Chondrocyte (in vitro differentiated cells): ENCODE measurements around the gene EEF2K. TPM values are rescaled to one million over a fixed set of nuclear protein-coding genes. Genes with fewer than 3 reads are reported as not detected.

Source experiments
- DNase-seq: peaks from one replicate; pipeline ENCODE4 v3.0.0; 2021; ENCODE audit warnings: mixed read lengths, low spot score
- H3K27ac Mint-ChIP-seq: one replicate; pipeline ENCODE4 v1.8.0; 2021; ENCODE audit warnings: mild to moderate bottlenecking, moderate library complexity, mixed read lengths; ENCODE audit not compliant: unreplicated experiment
- H3K27me3 Mint-ChIP-seq: 2 replicates; pipeline ENCODE4 v1.8.0; 2021; ENCODE audit warnings: low read depth, mixed read lengths
- H3K36me3 Mint-ChIP-seq: 2 replicates; pipeline ENCODE4 v1.8.0; 2021; ENCODE audit warnings: low read depth, mixed read lengths
- H3K4me1 Mint-ChIP-seq: 2 replicates; pipeline ENCODE4 v1.8.0; 2021; ENCODE audit warnings: low read depth, mild to moderate bottlenecking, mixed read lengths
- H3K4me3 Mint-ChIP-seq: one replicate; pipeline ENCODE4 v1.8.0; 2021; ENCODE audit warnings: mild to moderate bottlenecking, moderate library complexity, mixed read lengths; ENCODE audit not compliant: unreplicated experiment
- H3K9me3 Mint-ChIP-seq: 2 replicates; pipeline ENCODE4 v1.8.0; 2021; ENCODE audit warnings: low read depth, mixed read lengths
- total RNA-seq: library from RNA; stranded (reverse); gene quantifications from 3 replicates; pipeline ENCODE4 v1.2.1, GENCODE V29; 2021
- TF ChIP-seq, protein P1 (sequence below): fragments of 200-600 bp; sonication (generic); IDR thresholded peaks from 2 replicates; pipeline ENCODE4 v1.5.0; 2021; ENCODE audit warnings: antibody characterized with exemption, mild to moderate bottlenecking, moderate library complexity

Gene EEF2K
- total RNA-seq, 1 donor from 2014 or later = 32.6 TPM

DNA sequence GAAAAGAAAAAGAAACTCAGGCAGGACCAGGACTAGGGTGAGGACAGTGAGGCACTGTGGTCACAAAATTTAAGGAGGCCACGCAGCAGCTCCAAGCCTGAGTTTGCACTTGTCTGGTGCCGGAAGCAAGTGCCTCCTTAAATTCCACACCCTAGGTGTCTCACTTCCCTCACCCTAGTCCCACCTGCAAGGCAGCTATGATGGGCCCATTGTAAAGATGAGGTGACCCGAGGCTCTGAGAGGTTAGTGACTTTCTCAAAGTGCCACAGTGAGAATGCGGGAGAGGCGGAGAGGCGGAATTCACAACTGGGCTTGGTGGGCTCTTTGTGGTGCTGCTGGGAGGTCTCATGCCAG, 21.5 kb upstream of the EEF2K start:
- no peak for DNase-seq
- no peaks in the 10 kb centered on the region for H3K9me3 Mint-ChIP-seq
- H3K36me3 Mint-ChIP-seq = no peaks in the 10 kb centered on the region
- no peak overlapping the region for H3K4me3 Mint-ChIP-seq
- no peak overlapping the region for H3K27ac Mint-ChIP-seq
- peaks cover 8% of the 10 kb centered on the region for H3K4me1 Mint-ChIP-seq
- TF ChIP-seq, protein P1, sequence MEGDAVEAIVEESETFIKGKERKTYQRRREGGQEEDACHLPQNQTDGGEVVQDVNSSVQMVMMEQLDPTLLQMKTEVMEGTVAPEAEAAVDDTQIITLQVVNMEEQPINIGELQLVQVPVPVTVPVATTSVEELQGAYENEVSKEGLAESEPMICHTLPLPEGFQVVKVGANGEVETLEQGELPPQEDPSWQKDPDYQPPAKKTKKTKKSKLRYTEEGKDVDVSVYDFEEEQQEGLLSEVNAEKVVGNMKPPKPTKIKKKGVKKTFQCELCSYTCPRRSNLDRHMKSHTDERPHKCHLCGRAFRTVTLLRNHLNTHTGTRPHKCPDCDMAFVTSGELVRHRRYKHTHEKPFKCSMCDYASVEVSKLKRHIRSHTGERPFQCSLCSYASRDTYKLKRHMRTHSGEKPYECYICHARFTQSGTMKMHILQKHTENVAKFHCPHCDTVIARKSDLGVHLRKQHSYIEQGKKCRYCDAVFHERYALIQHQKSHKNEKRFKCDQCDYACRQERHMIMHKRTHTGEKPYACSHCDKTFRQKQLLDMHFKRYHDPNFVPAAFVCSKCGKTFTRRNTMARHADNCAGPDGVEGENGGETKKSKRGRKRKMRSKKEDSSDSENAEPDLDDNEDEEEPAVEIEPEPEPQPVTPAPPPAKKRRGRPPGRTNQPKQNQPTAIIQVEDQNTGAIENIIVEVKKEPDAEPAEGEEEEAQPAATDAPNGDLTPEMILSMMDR = no peak
- H3K27me3 Mint-ChIP-seq = peaks cover 14% of the 10 kb centered on the region

DNA sequence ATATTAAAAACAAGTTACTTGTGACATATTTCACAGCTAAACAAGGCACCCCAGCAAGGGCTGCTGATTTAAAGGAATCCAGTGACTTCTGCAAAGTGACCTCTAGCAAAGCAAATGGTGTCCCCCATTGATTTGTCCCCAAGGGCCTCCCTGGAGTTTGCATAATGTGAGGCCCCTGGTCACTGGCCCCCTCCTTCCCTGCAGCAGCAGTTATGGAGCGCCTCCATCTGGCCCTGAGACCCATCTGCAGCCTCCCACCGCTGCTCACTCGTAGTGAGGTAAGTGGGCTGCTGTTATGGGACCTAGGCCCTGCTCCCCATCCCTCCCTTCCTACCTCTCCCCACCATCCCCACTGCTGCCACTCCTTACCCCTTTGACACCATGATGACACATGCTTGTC, 19.6 kb upstream of the EEF2K start:
- TF ChIP-seq, protein P1 = peak; percentile 45
- DNase-seq = no peak
- Mint-ChIP-seq H3K4me3 (no peak overlapping the region), H3K27me3 (peaks cover 2% of the 10 kb centered on the region), H3K27ac (no peak overlapping the region), H3K9me3 (no peaks in the 10 kb centered on the region), H3K36me3 (no peaks in the 10 kb centered on the region), H3K4me1 (peaks cover 15% of the 10 kb centered on the region)

DNA sequence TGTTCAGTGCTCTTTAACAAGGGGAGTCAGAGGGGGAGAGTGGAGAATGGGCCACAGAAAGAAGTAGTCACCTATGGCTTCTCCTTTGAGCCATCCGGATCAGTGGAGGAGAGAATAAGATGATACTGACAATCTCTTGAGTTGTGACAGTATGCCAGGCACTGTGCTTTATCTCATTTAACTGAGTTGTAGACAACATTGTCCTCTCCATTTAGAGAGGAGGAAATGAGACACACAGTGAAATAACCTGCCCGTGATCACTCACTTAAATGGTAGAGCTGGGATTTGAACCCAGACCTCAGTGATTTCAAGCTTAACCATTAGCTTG, 17.8 kb upstream of the EEF2K start:
- no peaks in the 10 kb centered on the region for H3K9me3 Mint-ChIP-seq
- peaks cover 25% of the 10 kb centered on the region for H3K4me1 Mint-ChIP-seq
- peaks cover 1% of the 10 kb centered on the region for H3K27me3 Mint-ChIP-seq
- no peak for DNase-seq
- H3K4me3 Mint-ChIP-seq = no peak overlapping the region
- TF ChIP-seq, protein P1 = no peak
- no peaks in the 10 kb centered on the region for H3K36me3 Mint-ChIP-seq
- H3K27ac Mint-ChIP-seq = no peak overlapping the region

DNA sequence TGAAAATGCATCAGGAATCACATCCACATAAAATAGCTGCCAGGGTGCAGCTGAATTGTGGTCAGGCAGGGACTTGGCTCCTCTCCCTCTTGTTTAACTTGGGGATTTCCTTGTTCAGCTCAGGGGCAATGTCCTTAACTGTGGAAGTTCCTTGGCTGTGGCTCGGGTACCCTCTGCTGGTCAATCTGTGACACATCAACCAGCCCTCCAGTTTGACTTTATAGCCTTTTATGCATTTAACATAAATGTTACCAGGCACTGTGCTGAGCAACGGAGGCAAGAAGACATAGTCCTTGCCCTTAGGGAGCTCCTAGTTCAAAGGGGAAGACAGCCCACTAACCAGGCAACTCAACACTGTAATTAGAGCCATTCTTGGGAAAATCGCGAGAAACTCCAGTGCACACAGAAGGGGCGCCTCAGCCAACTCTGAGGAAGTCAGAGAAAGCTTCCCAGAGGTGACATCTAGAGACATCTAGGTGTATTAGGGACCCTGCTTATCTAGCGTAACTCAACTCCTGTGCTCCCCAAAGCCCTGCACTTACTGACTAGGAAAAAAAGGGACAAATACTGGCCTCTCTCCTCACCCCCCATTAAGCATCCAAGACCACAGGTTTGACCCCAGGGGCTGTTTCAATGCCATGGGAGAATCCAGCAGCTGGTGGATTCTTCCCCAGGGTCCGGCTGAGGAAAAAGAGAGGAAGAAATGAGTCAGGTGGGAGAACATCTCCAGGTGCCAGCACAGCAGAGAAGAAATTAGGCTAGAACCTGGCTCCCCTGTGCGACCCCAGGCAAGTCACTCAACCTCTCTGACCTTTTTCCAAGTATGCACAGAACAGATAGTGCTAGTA, 17.3 kb upstream of the EEF2K start:
- DNase-seq = no peak
- H3K4me3 Mint-ChIP-seq = peak overlapping the region; percentile 35
- H3K4me1 Mint-ChIP-seq = peaks cover 25% of the 10 kb centered on the region
- TF ChIP-seq, protein P1 = peak; percentile 94
- no peaks in the 10 kb centered on the region for H3K27me3 Mint-ChIP-seq
- H3K36me3 Mint-ChIP-seq = no peaks in the 10 kb centered on the region
- H3K9me3 Mint-ChIP-seq = no peaks in the 10 kb centered on the region
- peak overlapping the region; percentile 59 for H3K27ac Mint-ChIP-seq

DNA sequence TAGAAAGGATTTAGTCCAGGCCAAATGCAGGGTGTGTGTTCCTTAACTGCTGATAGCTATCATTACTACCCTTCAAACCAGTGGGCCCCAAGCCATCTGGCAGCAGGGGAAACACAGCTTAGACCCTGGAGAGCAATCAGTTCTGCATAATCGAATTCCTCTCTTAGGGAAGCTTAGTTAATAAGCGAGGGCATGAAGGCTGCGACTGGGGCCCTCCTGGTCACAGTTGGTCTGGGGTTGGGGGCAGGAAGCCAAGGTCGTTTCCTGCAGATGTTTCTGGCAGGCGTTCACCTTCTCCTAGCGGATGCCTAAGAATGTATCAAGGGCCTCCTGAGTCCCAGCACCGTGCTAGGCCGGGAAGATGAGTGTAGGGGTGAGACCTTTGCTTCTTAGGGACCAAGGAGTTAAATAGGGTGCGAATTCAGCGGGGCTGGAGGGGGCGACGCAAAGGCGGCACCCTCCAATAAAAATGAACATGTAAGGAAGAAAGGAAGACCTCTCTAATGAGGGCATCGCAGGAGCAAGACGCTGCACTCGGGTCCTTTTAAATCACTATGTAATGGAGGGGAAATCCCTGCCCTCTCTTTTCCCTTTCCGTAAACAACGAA, 16.5 kb upstream of the EEF2K start:
- no peaks in the 10 kb centered on the region for H3K36me3 Mint-ChIP-seq
- H3K27ac Mint-ChIP-seq = peak overlapping the region; percentile 71
- TF ChIP-seq, protein P1 = no peak
- peak overlapping the region; percentile 91 for H3K4me3 Mint-ChIP-seq
- no peak for DNase-seq
- peaks cover 25% of the 10 kb centered on the region for H3K4me1 Mint-ChIP-seq
- no peaks in the 10 kb centered on the region for H3K9me3 Mint-ChIP-seq
- no peaks in the 10 kb centered on the region for H3K27me3 Mint-ChIP-seq
